ENCODE measurements around the gene SGCD. TPM values are rescaled to one million over a fixed set of nuclear protein-coding genes. Genes with fewer than 3 reads are reported as not detected.

The SGCD gene
- polyA plus RNA-seq, 1 donor (not counting 4 experiments of a cell fraction or from before 2014, with no cell fraction given), result not detected

GRCh38 chr5:156446526-156446925 is 119.6 kb downstream of the SGCD start:
- Histone ChIP-seq H3K36me3 (ENCODE audit: control insufficient read depth in 2 of 2, extremely low read depth in 1 of 2, insufficient read depth in 2 of 2, low read length in 2 of 2) (no peaks in the 10 kb centered on the region), H3K4me1 (ENCODE audit: control insufficient read depth, extremely low read depth, insufficient read depth, low read length) (no peaks in the 10 kb centered on the region), H2AFZ (ENCODE audit: control insufficient read depth, low read length) (no peak overlapping the region), H3K9me1 (ENCODE audit: control insufficient read depth, extremely low read depth, insufficient read depth, low read length) (no peaks in the 10 kb centered on the region), H3K9me3 (ENCODE audit: control insufficient read depth, low read depth, low read length) (peaks cover 1% of the 10 kb centered on the region), H3K79me2 (ENCODE audit: control insufficient read depth, insufficient read depth, low read length) (no peaks in the 10 kb centered on the region), H3K27me3 (ENCODE audit: control insufficient read depth, extremely low read depth, insufficient read depth, low read length) (no peaks in the 10 kb centered on the region), H3K4me3 (ENCODE audit: control insufficient read depth in 2 of 3, extremely low read depth in 1 of 3, insufficient read depth in 2 of 3, low read depth in 1 of 3, low read length in 3 of 3) (no peak overlapping the region), H3K27ac (ENCODE audit: control insufficient read depth, insufficient read depth, low read length) (no peak overlapping the region), H4K20me1 (ENCODE audit: control insufficient read depth, extremely low read depth, insufficient read depth, low read length) (no peaks in the 10 kb centered on the region), H3K4me2 (ENCODE audit: control insufficient read depth, extremely low read depth, insufficient read depth, low read depth, low read length) (no peak overlapping the region), H3K9ac (ENCODE audit: control insufficient read depth, extremely low read depth, insufficient read depth, low read length) (no peak overlapping the region)
- TF ChIP-seq EZH2 (IDR thresholded peaks at IDR 0.05; ENCODE audit: low read length) (no peak), CTCF (optimal IDR thresholded peaks at IDR 0.05 in 1 of 3, IDR thresholded peaks at IDR 0.05 in 1 of 3, conservative IDR thresholded peaks at IDR 0.05 in 1 of 3; ENCODE audit: extremely low read depth in 1 of 3, insufficient read depth in 2 of 3, low read length in 3 of 3) (no peak)
- FAIRE-seq (no peak), DNase-seq (ENCODE audit: low read depth, low spot score) (no peak)
- dilution Hi-C loops (cut with MboI; ENCODE audit: extremely low pct_ligation_motif_present, low sequenced_read_pairs), result no loop called here

GRCh38 chr5:156450778-156451177 is 123.8 kb downstream of the SGCD start:
- no peaks in the 10 kb centered on the region for H3K27me3 ChIP-seq (ENCODE audit: control insufficient read depth, extremely low read depth, insufficient read depth, low read length)
- no peaks in the 10 kb centered on the region for H3K79me2 ChIP-seq (ENCODE audit: control insufficient read depth, insufficient read depth, low read length)
- FAIRE-seq (no peak), DNase-seq (ENCODE audit: low read depth, low spot score) (no peak)
- H3K9me1 ChIP-seq (ENCODE audit: control insufficient read depth, extremely low read depth, insufficient read depth, low read length), result no peaks in the 10 kb centered on the region
- H2AFZ ChIP-seq (ENCODE audit: control insufficient read depth, low read length), result no peak overlapping the region
- H4K20me1 ChIP-seq (ENCODE audit: control insufficient read depth, extremely low read depth, insufficient read depth, low read length), result no peaks in the 10 kb centered on the region
- H3K36me3 ChIP-seq (ENCODE audit: control insufficient read depth in 2 of 2, extremely low read depth in 1 of 2, insufficient read depth in 2 of 2, low read length in 2 of 2), result no peaks in the 10 kb centered on the region
- H3K27ac ChIP-seq (ENCODE audit: control insufficient read depth, insufficient read depth, low read length), result no peak overlapping the region
- no peak overlapping the region for H3K4me2 ChIP-seq (ENCODE audit: control insufficient read depth, extremely low read depth, insufficient read depth, low read depth, low read length)
- no peak overlapping the region for H3K4me3 ChIP-seq (ENCODE audit: control insufficient read depth in 2 of 3, extremely low read depth in 1 of 3, insufficient read depth in 2 of 3, low read depth in 1 of 3, low read length in 3 of 3)
- no peak for TF ChIP-seq CTCF (optimal IDR thresholded peaks at IDR 0.05 in 1 of 3, IDR thresholded peaks at IDR 0.05 in 1 of 3, conservative IDR thresholded peaks at IDR 0.05 in 1 of 3; ENCODE audit: extremely low read depth in 1 of 3, insufficient read depth in 2 of 3, low read length in 3 of 3)
- no peak for TF ChIP-seq EZH2 (IDR thresholded peaks at IDR 0.05; ENCODE audit: low read length)
- H3K9me3 ChIP-seq (ENCODE audit: control insufficient read depth, low read depth, low read length), result peaks cover 2% of the 10 kb centered on the region
- H3K9ac ChIP-seq (ENCODE audit: control insufficient read depth, extremely low read depth, insufficient read depth, low read length), result no peak overlapping the region
- H3K4me1 ChIP-seq (ENCODE audit: control insufficient read depth, extremely low read depth, insufficient read depth, low read length), result no peaks in the 10 kb centered on the region
- dilution Hi-C loops (cut with MboI; ENCODE audit: extremely low pct_ligation_motif_present, low sequenced_read_pairs), result no loop called here
